ENCODE results near the gene OVOL1. TPM values are rescaled to one million over a fixed set of nuclear protein-coding genes. Genes with fewer than 3 reads are reported as not detected.
"Not testable (repeated sequence)": the region's sequence is repeated elsewhere in the genome, so short reads cannot be mapped to it uniquely, and the experiment has no call there.

OVOL1 gene
- total RNA-seq, 2 donors from 2014 or later = 1.6 TPM; not detected in 1

- ATAC-seq (no peak), DNase-seq (ENCODE audit: low spot score in 2 of 2) (no peak)
- Mint-ChIP-seq H3K36me3 (peaks cover 0 to 7% of the 10 kb centered on the region in 2 donors), H3K9me3 (no peaks in the 10 kb centered on the region), H3K27ac (no peak overlapping the region)
Measured at GRCh38 chr11:65821107-65821506, 34.2 kb downstream of the OVOL1 start.

- Mint-ChIP-seq H3K9me3 (no peaks in the 10 kb centered on the region), H3K27ac (no peak overlapping the region), H3K36me3 (no peaks in the 10 kb centered on the region)
- ATAC-seq = no peak
- no peak for DNase-seq (ENCODE audit: low spot score in 2 of 2)
Measured at GRCh38 chr11:65822776-65823528, 36.1 kb downstream of the OVOL1 start.

GRCh38 chr11:65826984-65827735 lies 40.3 kb downstream of the OVOL1 start:
- peaks cover 0 to 5% of the 10 kb centered on the region in 2 donors for H3K36me3 Mint-ChIP-seq
- peak in 1 of 2 donors; percentile 26 for ATAC-seq

GRCh38 chr11:65829459-65829858 lies 42.6 kb downstream of the OVOL1 start:
- H3K27ac Mint-ChIP-seq = no peak overlapping the region
- peaks cover 6 to 14% of the 10 kb centered on the region in 2 donors for H3K9me3 Mint-ChIP-seq
- DNase-seq (ENCODE audit: low spot score in 2 of 2) = no peak
- ATAC-seq = no peak
- peaks cover 5 to 15% of the 10 kb centered on the region in 2 donors for H3K36me3 Mint-ChIP-seq

More at GRCh38 chr11:65826984-65827735, 40.3 kb downstream of the OVOL1 start:
- no peak for DNase-seq (ENCODE audit: low spot score in 2 of 2)
- Mint-ChIP-seq H3K9me3 (peaks cover 0 to 5% of the 10 kb centered on the region in 2 donors), H3K27ac (no peak overlapping the region)

- DNase-seq (ENCODE audit: low spot score in 2 of 2); H3K27ac Mint-ChIP-seq; ATAC-seq: not testable (repeated sequence)
- H3K9me3 Mint-ChIP-seq = peaks cover 6 to 14% of the 10 kb centered on the region in 2 donors
- peaks cover 5 to 15% of the 10 kb centered on the region in 2 donors for H3K36me3 Mint-ChIP-seq
Measured at GRCh38 chr11:65832231-65832630, 45.4 kb downstream of the OVOL1 start.

GRCh38 chr11:65833297-65834030 lies 46.6 kb downstream of the OVOL1 start, which contains the start of gene SNX32:
Gene SNX32 (plus strand): TSS chr11:65833963. CDS start chr11:65834066, 103 bp downstream.
- ATAC-seq = peak; percentile 100
- peaks cover 6 to 14% of the 10 kb centered on the region in 2 donors for H3K9me3 Mint-ChIP-seq
- H3K36me3 Mint-ChIP-seq = peaks cover 5 to 15% of the 10 kb centered on the region in 2 donors

GRCh38 chr11:65834202-65834601 lies 47.3 kb downstream of the OVOL1 start:
- Mint-ChIP-seq H3K27ac (no peak overlapping the region), H3K9me3 (peaks cover 6 to 14% of the 10 kb centered on the region in 2 donors)

More at GRCh38 chr11:65833297-65834030, 46.6 kb downstream of the OVOL1 start, which contains the start of gene SNX32:
- peak within 1 kb of the TSS in 1 of 2 donors; percentile 18 for H3K27ac Mint-ChIP-seq
- DNase-seq (ENCODE audit: low spot score in 2 of 2) = peak; percentile 95 to 97

GRCh38 chr11:65842144-65842543 lies 55.3 kb downstream of the OVOL1 start:
- Mint-ChIP-seq H3K27ac (no peak overlapping the region), H3K36me3 (no peaks in the 10 kb centered on the region), H3K9me3 (no peaks in the 10 kb centered on the region)
- ATAC-seq (no peak), DNase-seq (ENCODE audit: low spot score in 2 of 2) (no peak)

More at GRCh38 chr11:65834202-65834601, 47.3 kb downstream of the OVOL1 start:
- peaks cover 5 to 15% of the 10 kb centered on the region in 2 donors for H3K36me3 Mint-ChIP-seq
- no peak for DNase-seq (ENCODE audit: low spot score in 2 of 2)
- ATAC-seq = no peak

GRCh38 chr11:65843811-65844210 lies 56.9 kb downstream of the OVOL1 start:
- Mint-ChIP-seq H3K36me3 (no peaks in the 10 kb centered on the region), H3K9me3 (no peaks in the 10 kb centered on the region), H3K27ac (no peak overlapping the region)
- ATAC-seq (no peak), DNase-seq (ENCODE audit: low spot score in 2 of 2) (no peak)

- H3K27ac Mint-ChIP-seq = no peak overlapping the region
- DNase-seq (ENCODE audit: low spot score in 2 of 2) = no peak
- no peaks in the 10 kb centered on the region for H3K36me3 Mint-ChIP-seq
- H3K9me3 Mint-ChIP-seq = no peaks in the 10 kb centered on the region
- ATAC-seq = no peak
Measured at GRCh38 chr11:65844231-65844872, 57.5 kb downstream of the OVOL1 start.

Other genes starting within 250 kb of the OVOL1 start
- 10 to 100 TPM; 66.6 to 90.4 TPM for gene LTBP3, start 228.7 kb upstream of the OVOL1 start, total RNA-seq
- gene ZNRD2, start 216.6 kb upstream of the OVOL1 start, total RNA-seq = 10 to 100 TPM; 35.9 to 44.3 TPM
- gene FAM89B, start 214.5 kb upstream of the OVOL1 start, total RNA-seq = 10 to 100 TPM; 32.6 to 47.1 TPM
- 100 to 1,000 TPM; 101 to 144 TPM for gene EHBP1L1, start 211.0 kb upstream of the OVOL1 start, total RNA-seq
- gene KCNK7, start 191.3 kb upstream of the OVOL1 start, total RNA-seq = under 1 TPM; 0.66 to 0.74 TPM
- 10 to 100 TPM; 73.6 to 76.5 TPM for gene MAP3K11, start 172.8 kb upstream of the OVOL1 start, total RNA-seq
- gene PCNX3, start 171.3 kb upstream of the OVOL1 start, total RNA-seq = 10 to 100 TPM; 34.8 to 48.1 TPM
- gene SIPA1, start 149.0 kb upstream of the OVOL1 start, total RNA-seq = 100 to 1,000 TPM; 185 to 203 TPM
- 10 to 100 TPM; 81.7 to 97.8 TPM for gene RELA, start 124.1 kb upstream of the OVOL1 start, total RNA-seq
- gene KAT5, start 74.8 kb upstream of the OVOL1 start, total RNA-seq = 100 to 1,000 TPM in 1 of 2 donors, 10 to 100 TPM in 1; 61.4 to 106 TPM
- gene RNASEH2C, start 66.3 kb upstream of the OVOL1 start, total RNA-seq = 10 to 100 TPM; 40.9 to 93.0 TPM
- 10 to 100 TPM; 10.6 to 25.9 TPM for gene AP5B1, start 6.1 kb upstream of the OVOL1 start, total RNA-seq
- 1 to 10 TPM; 3.8 to 5.0 TPM for gene SNX32, start 46.9 kb downstream of the OVOL1 start, total RNA-seq
- gene CFL1, start 71.1 kb downstream of the OVOL1 start, total RNA-seq = 1,000 to 10,000 TPM in 1 of 2 donors, 100 to 1,000 TPM in 1; 855 to 1,265 TPM
- 10 to 100 TPM; 63.9 to 64.0 TPM for gene MUS81, start 73.4 kb downstream of the OVOL1 start, total RNA-seq
- gene EFEMP2, start 85.7 kb downstream of the OVOL1 start, total RNA-seq = 10 to 100 TPM; 15.2 to 41.8 TPM
- 10 to 100 TPM in 1 of 2 donors, 1 to 10 TPM in 1; 2.2 to 16.8 TPM for gene CTSW, start 92.8 kb downstream of the OVOL1 start, total RNA-seq
- gene FIBP, start 101.4 kb downstream of the OVOL1 start, total RNA-seq = 100 to 1,000 TPM in 1 of 2 donors, 10 to 100 TPM in 1; 69.4 to 101 TPM
- gene CCDC85B, start 103.6 kb downstream of the OVOL1 start, total RNA-seq = 10 to 100 TPM; 29.4 to 37.2 TPM
- 1 to 10 TPM; 7.4 to 9.5 TPM for gene FOSL1, start 113.3 kb downstream of the OVOL1 start, total RNA-seq
- 10 to 100 TPM; 17.6 to 28.6 TPM for gene C11orf68, start 132.0 kb downstream of the OVOL1 start, total RNA-seq
- gene DRAP1, start 132.4 kb downstream of the OVOL1 start, total RNA-seq = 100 to 1,000 TPM; 110 to 167 TPM
- not detected for gene TSGA10IP, start 158.4 kb downstream of the OVOL1 start, total RNA-seq
- 10 to 100 TPM; 53.1 to 60.2 TPM for gene SART1, start 174.7 kb downstream of the OVOL1 start, total RNA-seq
- 10 to 100 TPM; 47.5 to 86.8 TPM for gene EIF1AD, start 215.1 kb downstream of the OVOL1 start, total RNA-seq
- 100 to 1,000 TPM; 242 to 310 TPM for gene BANF1, start 215.4 kb downstream of the OVOL1 start, total RNA-seq
- under 1 TPM in 1 of 2 donors, not detected in 1; 0.43 TPM for gene CST6, start 224.9 kb downstream of the OVOL1 start, total RNA-seq
- under 1 TPM in 1 of 2 donors, not detected in 1; 0.80 TPM for gene CATSPER1, start 239.4 kb downstream of the OVOL1 start, total RNA-seq

Measured in activated naive CD4-positive, alpha-beta T cell treated with anti-CD3 and anti-CD28 coated beads, Interleukin-2, amount 50 U/mL, for 72 hours (primary cell).